HL-60 (cell line): ENCODE data around the gene ZNRF3.

ENCODE experiments used
- CTCF ChIP-seq: IDR thresholded peaks from one replicate; pipeline ENCODE4 v1.5.1; 2011; ENCODE audit warnings: low read length, control low read depth, inconsistent platforms; ENCODE audit not compliant: insufficient read depth
- REST ChIP-seq: IDR thresholded peaks from 2 replicates; pipeline ENCODE4 v1.6.1; 2012; ENCODE audit warnings: low read depth; ENCODE audit not compliant: insufficient replicate concordance

DNA sequence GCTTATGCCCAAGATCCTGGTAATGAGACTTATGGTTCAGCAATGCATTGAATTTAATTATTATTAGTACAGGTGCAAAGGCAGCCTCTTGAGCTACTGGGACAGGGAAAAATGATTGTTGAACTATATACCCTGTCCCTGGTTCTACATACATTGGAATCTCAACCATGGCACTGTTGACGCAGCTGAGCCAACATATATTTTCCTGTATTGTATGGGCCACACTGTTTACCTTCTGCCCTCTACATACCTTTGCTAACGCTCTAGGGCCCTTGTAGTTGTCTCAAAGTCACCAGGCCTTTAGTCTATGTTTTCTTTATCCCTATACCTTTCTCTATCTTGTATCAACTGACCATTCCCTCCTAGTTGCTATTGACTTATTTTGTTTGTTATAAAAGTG is 212.1 kb downstream of the ZNRF3 start:
- TF ChIP-seq CTCF (no peak), REST (no peak)
